ELF-1 (cell line): ENCODE measurements around the gene XRN1.

ENCODE experiments used
- DNase-seq: peaks from one replicate; pipeline ENCODE4 v3.0.0-alpha.2; 2016; ENCODE audit warnings: low read depth, low spot score

The XRN1 gene

GRCh38 chr3:142272200-142272891 is 175.5 kb downstream of the XRN1 start:
- no peak for DNase-seq

DNA sequence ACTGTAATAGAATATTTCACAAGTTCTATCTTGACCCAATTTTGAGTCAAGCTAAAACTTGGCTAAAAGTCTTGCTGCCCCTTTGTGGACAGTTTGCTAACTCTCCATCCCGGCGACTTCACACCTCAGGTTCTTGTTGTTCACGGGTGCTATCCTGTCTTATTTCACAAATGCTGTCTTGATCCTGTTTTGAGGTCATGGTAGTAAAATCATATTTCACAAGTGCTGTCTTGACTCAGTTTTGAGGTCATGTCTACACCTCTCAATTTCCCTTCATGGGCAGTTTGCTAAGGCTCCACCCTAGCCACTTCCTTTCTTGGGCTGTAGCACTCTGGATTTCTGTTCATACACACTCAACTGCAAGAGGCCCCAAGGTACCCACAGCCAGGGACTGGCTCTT is 177.4 kb downstream of the XRN1 start:
- no peak for DNase-seq

DNA sequence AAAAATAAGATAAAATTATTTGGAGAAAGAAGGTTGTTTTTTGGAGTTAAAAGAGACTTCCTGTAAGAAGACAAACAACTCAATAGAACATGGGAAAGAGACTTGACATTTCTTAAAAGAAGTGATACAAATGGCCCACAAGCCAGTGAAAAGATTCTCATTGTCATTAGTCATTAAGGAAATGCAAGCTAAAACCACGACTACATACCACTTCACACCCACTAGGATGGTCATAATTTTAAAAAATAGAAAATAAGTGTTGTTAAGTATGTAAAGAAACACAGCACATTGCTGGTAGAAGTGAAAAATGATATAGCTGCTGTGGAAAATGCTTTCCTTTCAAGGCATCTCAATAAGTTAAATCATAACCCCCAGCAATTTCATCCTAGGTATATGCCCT is 178.1 kb downstream of the XRN1 start:
- DNase-seq = no peak

DNA sequence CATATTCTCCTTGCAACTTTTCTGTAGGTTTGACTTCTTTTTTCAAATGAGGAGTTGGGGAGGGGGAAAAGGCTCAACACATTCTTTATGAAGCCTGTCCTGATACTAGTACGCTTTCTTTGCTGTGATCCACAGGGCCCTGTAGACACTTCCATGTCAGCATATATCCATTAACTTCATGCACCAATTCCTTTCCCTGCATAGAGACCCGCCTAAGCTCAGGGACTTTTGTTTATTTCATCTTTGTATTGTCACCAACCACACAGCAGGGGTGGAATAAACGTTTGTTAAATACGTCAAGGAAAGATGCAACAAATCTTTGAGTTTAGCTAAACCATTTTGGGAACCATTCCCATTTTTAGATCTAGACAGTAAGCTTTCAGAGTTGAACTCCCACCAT is 179.4 kb downstream of the XRN1 start:
- DNase-seq = no peak

DNA sequence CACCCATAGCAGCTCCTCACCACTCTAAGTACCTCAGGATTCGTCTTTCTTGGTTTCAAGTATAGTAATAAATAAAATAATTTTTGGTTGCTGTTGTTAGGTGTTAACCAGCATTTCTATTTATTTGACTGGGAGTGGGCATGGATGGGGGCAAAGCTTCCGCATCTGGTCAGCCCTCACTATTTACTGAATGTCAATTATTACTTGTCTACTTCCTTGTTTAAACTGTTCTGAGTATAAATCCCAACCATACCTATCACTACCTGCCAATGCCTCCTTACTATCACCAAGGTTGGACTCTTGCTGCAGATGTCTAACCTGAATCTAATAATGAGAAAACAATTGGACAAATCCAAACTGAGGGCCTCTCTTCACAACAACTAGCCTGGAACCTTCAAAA is 180.6 kb downstream of the XRN1 start:
- DNase-seq = no peak

- DNase-seq = no peak
These were observed 184.7 kb downstream of the XRN1 start for GRCh38 chr3:142263112-142263511.

GRCh38 chr3:142259359-142259758 is 188.5 kb downstream of the XRN1 start:
- DNase-seq = peak; percentile 24

DNA sequence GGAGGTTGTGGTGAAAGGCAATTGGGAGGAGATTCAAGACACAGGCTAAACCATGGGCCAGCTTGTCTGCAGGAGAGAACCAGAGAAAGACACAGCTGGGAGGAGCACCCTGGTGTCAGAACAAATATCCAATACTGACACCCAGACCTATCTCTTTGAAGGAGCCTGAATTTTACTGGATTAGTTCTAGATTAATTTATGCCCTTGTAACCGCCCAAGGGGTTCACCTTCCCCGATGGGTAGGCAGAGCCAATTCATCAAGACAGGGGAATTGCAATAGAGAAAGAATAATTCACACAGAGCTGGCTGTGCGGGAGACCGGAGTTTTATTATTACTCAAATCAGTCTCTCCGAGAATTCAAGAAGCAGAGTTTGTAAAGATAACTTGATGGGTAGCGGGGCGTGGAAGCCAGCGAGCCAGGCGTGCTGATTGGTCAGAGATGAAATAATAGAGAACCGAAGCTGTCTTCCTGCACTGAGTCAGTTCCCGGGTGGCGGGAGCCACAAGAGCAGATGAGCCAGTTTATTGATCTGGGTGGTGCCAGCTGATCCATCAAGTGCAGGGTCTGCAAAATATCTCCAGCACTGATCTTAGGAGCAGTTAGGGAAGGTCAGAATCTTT is 191.0 kb downstream of the XRN1 start:
- no peak for DNase-seq
